GM18519 (cell line): ENCODE measurements around the gene CHCHD3.

Experiments
- ATAC-seq: cut with Tn5 transposase; IDR thresholded peaks from one replicate; pipeline ENCODE4 v1.9.1; 2021; ENCODE audit warnings: mild to moderate bottlenecking, moderate library complexity; ENCODE audit not compliant: unreplicated experiment, low FRiP score

The CHCHD3 gene

GRCh38 chr7:132785870-132786269 is 296.0 kb downstream of the CHCHD3 start:
- ATAC-seq, result no peak

DNA sequence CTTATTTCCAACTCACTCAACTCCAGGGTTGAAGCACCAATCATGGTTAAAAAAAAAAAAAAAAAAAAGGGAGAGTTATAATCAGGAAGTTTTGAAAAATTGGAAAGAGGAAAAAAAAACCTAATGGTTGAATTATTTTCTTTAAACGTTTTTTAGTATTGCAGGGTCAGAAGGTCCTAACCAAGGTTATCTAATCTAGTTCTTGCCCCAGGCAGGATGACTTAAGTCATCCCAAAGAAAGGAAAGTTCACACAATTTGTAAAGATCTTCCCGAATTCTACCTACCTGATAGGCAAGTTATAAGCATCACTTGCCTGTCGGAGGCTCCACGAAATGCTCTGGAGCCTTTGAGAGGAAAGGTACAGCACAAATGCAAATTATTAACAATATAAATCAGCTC is 297.5 kb downstream of the CHCHD3 start:
- no peak for ATAC-seq

GRCh38 chr7:132783824-132784223 is 298.1 kb downstream of the CHCHD3 start:
- ATAC-seq, result no peak

- no peak for ATAC-seq
Measured at GRCh38 chr7:132782777-132783640, 298.9 kb downstream of the CHCHD3 start.

DNA sequence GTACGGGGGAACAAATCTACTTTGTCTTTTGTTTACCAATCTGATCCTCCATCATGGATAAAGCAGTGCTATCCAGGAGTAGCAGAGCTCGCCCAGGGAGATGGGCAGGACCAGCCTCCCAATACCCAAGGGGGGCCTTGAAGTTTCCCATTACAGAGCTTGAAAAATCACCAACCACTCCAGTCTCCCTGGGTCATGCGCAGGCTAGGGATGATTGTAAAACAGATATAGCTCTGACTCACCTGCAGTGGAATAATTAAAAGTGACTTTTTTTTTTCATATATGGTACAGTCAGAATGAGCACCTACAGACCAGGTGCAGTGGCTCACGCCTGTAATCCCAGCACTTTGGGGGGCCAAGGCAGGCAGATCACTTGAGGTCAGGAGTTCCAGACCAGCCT is 301.1 kb downstream of the CHCHD3 start:
- no peak for ATAC-seq

DNA sequence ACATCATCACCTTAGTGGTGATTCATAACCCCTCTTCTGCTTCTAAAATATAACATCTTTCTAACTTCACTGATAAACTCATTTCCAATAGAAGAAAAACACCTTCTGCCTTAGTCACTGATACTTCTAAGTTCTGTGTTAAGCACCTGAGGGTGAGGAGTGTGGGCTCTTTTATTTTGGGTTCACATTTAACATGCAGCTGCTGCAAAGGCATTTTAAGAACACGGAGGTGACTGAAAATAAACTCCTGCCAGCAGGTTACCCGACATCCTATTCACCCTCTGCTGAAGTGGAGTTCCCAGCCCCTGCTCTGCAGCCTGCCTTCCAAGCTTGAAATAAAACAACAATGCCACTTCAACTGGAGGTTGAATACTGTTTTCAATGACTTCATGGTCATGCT is 302.7 kb downstream of the CHCHD3 start:
- no peak for ATAC-seq

DNA sequence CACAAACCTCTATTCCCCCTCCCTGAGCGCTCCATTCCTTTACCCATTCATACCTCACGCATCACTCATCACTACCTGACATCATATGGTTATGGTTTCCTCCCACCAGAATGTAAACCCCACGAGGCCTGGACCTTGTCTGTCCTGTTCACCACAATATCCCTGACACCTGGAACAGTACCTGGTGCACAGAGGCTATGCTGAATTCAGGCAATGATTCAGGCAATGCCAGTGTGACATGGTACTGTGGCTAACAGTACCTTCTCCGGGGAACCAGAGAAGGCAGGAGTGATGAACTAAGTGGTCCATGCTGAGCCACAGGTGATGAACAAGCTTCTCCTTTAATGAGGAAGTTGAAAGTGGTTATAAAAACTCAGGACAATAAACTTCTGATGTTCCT is 303.1 kb downstream of the CHCHD3 start:
- no peak for ATAC-seq

GRCh38 chr7:132777956-132778355 is 303.9 kb downstream of the CHCHD3 start:
- no peak for ATAC-seq

- no peak for ATAC-seq
Measured at GRCh38 chr7:132777414-132777813, 304.5 kb downstream of the CHCHD3 start.

GRCh38 chr7:132776048-132776620 is 305.8 kb downstream of the CHCHD3 start:
- no peak for ATAC-seq

DNA sequence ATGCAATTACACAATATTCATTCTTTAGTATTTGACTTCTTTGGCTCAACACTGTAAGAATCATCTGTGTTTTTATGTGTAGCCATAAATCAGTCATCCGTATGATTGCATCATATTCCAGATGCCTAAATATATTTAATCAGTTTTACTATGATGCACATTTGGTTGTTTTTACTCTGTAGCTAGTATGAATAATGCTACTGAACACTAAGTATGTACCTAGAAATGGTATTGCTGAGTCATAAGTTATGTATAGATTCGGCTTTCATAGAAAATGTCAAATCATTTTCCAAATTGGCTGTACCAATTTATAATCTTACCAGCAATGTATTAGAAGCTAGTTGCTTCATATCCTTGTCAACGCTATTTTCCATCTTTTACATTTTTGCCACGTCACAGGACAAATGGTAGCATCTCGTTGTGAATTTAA is 308.3 kb downstream of the CHCHD3 start:
- no peak for ATAC-seq

DNA sequence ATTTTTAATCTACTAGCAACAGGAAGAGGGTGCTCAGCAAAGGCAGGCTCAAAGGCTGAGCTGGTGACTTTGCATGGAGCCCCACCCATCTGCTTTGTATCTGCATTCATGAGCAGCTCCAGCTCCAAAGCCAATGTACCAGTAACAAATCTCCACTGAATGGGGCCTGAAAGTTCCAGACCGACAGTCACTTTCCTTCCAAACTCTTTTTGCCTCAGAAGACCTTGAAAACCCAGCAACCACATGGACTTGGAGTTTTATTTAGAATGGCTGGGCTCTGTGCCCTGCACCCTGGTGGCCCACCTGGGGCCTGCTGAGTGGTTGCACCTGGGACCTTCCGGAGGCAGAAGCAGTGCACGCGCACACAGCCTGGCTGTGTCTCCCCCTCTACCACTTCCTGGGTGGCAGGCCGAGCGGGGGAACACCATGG is 310.6 kb downstream of the CHCHD3 start:
- no peak for ATAC-seq

DNA sequence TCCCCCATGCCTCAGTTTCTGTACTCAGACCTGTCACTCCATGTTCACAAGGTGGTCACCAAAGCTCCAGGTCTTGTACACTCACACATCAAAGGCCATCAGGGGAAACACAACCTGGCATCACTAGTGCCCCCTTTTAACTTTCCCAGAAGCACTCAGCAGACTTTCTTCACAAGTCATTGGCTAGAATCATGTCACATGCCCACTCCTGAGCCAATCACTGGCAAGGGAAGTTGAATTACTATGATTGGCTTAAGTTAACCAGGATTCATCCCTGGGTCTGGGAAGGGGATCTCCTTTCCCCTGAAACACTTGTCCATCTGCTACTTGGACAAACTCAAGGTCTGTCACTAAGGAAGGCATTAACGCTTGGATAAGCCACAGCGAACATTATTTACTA is 311.8 kb downstream of the CHCHD3 start:
- ATAC-seq, result no peak

- no peak for ATAC-seq
Measured at GRCh38 chr7:132769280-132769679, 312.6 kb downstream of the CHCHD3 start.

- no peak for ATAC-seq
Measured at GRCh38 chr7:132768099-132768498, 313.8 kb downstream of the CHCHD3 start.

DNA sequence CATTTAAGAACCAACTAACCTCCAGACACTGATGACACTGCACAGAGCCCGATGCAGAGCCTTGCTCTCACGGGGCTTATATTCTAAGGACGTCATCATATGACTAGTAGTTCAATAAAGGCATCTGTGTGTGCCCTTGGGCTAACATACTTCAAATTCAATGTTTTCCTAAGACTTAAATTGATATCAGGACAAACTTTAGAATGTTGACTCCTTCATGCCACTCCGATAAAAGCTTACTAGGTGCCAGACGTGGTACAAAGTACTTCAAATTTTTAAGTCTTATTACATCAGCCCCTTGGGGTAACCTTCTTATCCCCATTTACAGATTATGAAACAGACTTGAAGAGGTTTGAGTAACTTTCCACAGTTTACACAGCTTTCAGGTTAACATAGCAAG is 314.5 kb downstream of the CHCHD3 start:
- no peak for ATAC-seq

DNA sequence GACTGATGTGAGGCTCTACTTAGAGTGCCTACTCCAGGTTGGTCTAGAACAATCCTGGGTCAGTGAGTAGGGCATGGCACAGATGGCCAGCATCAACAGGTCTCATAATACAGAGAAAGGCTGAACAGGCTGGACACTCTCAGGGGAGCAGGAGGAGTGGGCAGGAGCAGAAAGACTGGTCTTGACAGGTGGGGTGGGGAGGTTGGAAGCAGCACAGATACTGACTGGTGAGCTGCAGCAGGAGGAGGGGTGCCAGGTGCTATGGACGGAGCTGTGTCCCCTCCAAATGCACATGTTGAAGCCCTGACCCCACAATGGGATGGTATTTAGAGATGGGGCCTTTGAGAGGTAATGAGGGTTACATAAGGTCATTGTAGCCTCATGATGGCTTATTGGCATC is 315.2 kb downstream of the CHCHD3 start:
- ATAC-seq, result no peak

DNA sequence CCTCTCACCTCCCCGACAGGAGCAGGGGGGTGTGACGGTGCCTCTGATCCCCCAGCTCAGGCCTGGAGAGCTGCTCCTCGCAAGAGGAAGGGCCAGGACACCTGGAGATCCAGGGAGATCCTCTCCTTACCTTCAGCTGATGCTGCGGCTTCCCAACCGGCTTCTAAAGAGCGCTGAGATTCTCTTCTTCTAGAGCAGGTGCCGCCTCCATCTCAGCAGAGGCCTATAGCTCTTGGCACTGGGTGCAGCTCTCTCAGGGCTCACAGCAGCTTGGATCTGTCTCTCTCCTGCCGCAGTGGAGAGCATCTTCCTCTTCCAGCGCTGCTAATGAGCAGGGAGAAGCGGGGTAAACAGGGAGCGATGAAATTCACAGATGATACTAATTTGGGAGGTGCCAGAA is 316.0 kb downstream of the CHCHD3 start:
- no peak for ATAC-seq

GRCh38 chr7:132764762-132765161 is 317.1 kb downstream of the CHCHD3 start:
- no peak for ATAC-seq

DNA sequence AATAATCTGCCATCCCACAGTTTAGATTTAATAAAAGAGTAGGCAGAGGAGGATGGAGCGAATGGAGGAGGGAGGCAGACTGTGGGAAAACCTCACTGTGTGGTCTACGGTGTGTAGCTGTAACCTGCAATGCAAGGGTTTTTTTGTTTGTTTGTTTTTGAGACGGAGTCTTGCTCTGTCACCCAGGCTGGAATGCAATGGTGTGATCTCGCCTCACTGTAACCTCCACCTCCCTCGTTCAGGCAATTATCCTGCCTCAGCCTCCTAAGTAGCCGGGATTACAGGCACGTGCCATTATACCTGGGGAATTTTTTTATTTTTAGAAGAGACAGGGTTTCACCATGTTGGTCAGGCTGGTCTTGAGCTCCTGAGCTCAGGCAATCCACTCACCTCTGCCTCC is 321.0 kb downstream of the CHCHD3 start:
- no peak for ATAC-seq

- no peak for ATAC-seq
Measured at GRCh38 chr7:132760244-132760623, 321.7 kb downstream of the CHCHD3 start.
